GM18868 (cell line): ENCODE results near the gene ADAD2.

Experiments used
- ATAC-seq: cut with Tn5 transposase; IDR thresholded peaks from one replicate; pipeline ENCODE4 v1.9.1; 2021; ENCODE audit warnings: mild to moderate bottlenecking, moderate library complexity; ENCODE audit not compliant: unreplicated experiment

ADAD2 gene

GRCh38 chr16:84190731-84191388, at the start of gene ADAD2:
ADAD2 (plus strand) TSS chr16:84191157; CDS start chr16:84191231, 74 bp downstream.
- no peak for ATAC-seq

GRCh38 chr16:84143081-84143480, 47.9 kb upstream of the ADAD2 start:
- ATAC-seq, result no peak

GRCh38 chr16:84143784-84144199, 47.2 kb upstream of the ADAD2 start:
- ATAC-seq, result no peak

- no peak for ATAC-seq
Measured at GRCh38 chr16:84144209-84144858, 46.6 kb upstream of the ADAD2 start.

- peak; percentile 81 for ATAC-seq
Measured at GRCh38 chr16:84144859-84145639, 45.9 kb upstream of the ADAD2 start, which contains the start of the genes DNAAF1 and HSDL1. DNAAF1 (plus strand) TSS chr16:84145308; CDS start chr16:84145441, 133 bp downstream. HSDL1 (minus strand) TSS chr16:84145177; CDS start chr16:84131321, 13,856 bp downstream.

GRCh38 chr16:84150926-84151325, 40.0 kb upstream of the ADAD2 start:
- ATAC-seq, result no peak

GRCh38 chr16:84153660-84154214, 37.2 kb upstream of the ADAD2 start:
- no peak for ATAC-seq

- ATAC-seq, result no peak
Measured at GRCh38 chr16:84155226-84155625, 35.7 kb upstream of the ADAD2 start.

GRCh38 chr16:84155771-84156170, 35.2 kb upstream of the ADAD2 start:
- ATAC-seq, result no peak

- no peak for ATAC-seq
Measured at GRCh38 chr16:84156342-84156784, 34.6 kb upstream of the ADAD2 start.

GRCh38 chr16:84159007-84159406, 31.9 kb upstream of the ADAD2 start:
- ATAC-seq, result no peak

GRCh38 chr16:84159800-84160199, 31.2 kb upstream of the ADAD2 start:
- ATAC-seq, result no peak

- no peak for ATAC-seq
Measured at GRCh38 chr16:84161037-84161436, 29.9 kb upstream of the ADAD2 start.

- no peak for ATAC-seq
Measured at GRCh38 chr16:84161801-84162200, 29.2 kb upstream of the ADAD2 start.

GRCh38 chr16:84165746-84166145, 25.2 kb upstream of the ADAD2 start:
- ATAC-seq, result no peak

- ATAC-seq, result no peak
Measured at GRCh38 chr16:84166796-84167695, 23.9 kb upstream of the ADAD2 start.

GRCh38 chr16:84169765-84170310, 21.1 kb upstream of the ADAD2 start:
- no peak for ATAC-seq

GRCh38 chr16:84174396-84174795, 16.6 kb upstream of the ADAD2 start:
- no peak for ATAC-seq

- ATAC-seq, result peak; percentile 92
Measured at GRCh38 chr16:84175350-84176081, 15.4 kb upstream of the ADAD2 start.
